Measurements from ENCODE around the gene TPRX1.

The TPRX1 gene

GRCh38 chr19:47752440-47753211, 51.7 kb downstream of the TPRX1 start:
- H3K4me2 ChIP-seq = peak overlapping the region; percentile 86
- peak overlapping the region; percentile 47 for H3K4me3 ChIP-seq
- H3K9ac ChIP-seq = peak overlapping the region; percentile 27; the same call in 1 of the 2 replicates
- H3K9me3 ChIP-seq = no peaks in the 10 kb centered on the region
- H3K27me3 ChIP-seq = no peaks in the 10 kb centered on the region
- no peak for TF ChIP-seq Cebpa-rat (IDR thresholded peaks at IDR 0.05)
- H3K4me1 ChIP-seq = peaks cover 78% of the 10 kb centered on the region
- H4K20me1 ChIP-seq = peaks cover 95% of the 10 kb centered on the region
- peaks cover 94% of the 10 kb centered on the region for H3K36me3 ChIP-seq
- H3K27ac ChIP-seq = peak overlapping the region; percentile 66

Measured in BLaER1 (cell line).